Astrocyte of the cerebellum (primary cell): ENCODE data around the gene TOMM6.

ENCODE experiments used
- DNase-seq: peaks from one replicate; pipeline ENCODE4 v3.0.0-alpha.2; 2011; ENCODE audit warnings: low read depth
- H3K4me3 ChIP-seq: 2 replicates; pipeline ENCODE4 v1.5.1; 2011; ENCODE audit warnings: mild to moderate bottlenecking, low read depth, low read length, moderate library complexity
- in situ Hi-C: cut with HindIII; loops from 2 replicates; pipeline ENCODE4 v1.10.0; 2017; ENCODE audit warnings: low sequenced_read_pairs
- TF ChIP-seq, protein P1 (sequence below): IDR thresholded peaks from 2 replicates; pipeline ENCODE4 v1.5.1; 2012; ENCODE audit warnings: low read length, low read depth, moderate library complexity, mild to moderate bottlenecking; ENCODE audit errors: missing control alignments

Gene TOMM6

DNA sequence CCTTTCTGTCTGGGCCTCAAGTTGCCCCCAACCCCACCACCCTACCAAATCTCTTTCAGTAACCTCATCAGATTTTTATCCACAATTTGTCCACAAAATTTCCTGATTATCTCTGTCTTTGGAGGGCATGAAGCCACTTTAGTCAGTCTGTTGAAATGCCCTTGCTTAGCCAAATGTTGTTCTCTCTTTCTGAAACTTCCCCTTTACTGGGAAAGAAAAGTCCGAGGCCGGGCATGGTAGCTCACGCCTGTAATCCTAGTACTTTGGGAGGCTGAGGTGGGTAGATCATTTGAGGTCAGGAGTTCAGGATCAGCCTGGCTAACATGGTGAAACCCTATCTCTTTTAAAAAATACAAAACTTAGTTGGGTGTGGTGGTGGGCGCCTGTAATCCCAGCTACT is 33.8 kb downstream of the TOMM6 start:
- TF ChIP-seq, protein P1, sequence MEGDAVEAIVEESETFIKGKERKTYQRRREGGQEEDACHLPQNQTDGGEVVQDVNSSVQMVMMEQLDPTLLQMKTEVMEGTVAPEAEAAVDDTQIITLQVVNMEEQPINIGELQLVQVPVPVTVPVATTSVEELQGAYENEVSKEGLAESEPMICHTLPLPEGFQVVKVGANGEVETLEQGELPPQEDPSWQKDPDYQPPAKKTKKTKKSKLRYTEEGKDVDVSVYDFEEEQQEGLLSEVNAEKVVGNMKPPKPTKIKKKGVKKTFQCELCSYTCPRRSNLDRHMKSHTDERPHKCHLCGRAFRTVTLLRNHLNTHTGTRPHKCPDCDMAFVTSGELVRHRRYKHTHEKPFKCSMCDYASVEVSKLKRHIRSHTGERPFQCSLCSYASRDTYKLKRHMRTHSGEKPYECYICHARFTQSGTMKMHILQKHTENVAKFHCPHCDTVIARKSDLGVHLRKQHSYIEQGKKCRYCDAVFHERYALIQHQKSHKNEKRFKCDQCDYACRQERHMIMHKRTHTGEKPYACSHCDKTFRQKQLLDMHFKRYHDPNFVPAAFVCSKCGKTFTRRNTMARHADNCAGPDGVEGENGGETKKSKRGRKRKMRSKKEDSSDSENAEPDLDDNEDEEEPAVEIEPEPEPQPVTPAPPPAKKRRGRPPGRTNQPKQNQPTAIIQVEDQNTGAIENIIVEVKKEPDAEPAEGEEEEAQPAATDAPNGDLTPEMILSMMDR = no peak
- no peak for DNase-seq
- in situ Hi-C loops = no loop called here
- no peak overlapping the region for H3K4me3 ChIP-seq

DNA sequence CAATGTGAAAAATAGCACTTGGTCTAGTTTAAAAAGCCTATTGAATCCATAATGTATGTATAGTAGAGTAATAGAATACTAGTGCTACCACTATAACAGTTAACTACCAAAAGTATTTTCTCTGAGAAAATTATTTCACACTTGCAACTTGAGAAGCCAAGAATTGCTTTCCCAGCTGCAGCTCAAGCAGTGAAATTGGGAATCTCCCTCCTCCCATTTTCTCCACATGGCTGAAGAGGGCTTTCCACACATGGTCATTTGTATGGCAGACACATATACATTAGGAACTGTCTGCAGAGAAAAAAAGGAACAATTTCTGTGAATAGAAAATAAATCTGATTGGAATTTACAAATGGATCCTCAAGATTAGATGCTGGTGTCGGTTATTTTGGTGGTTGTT is 34.5 kb downstream of the TOMM6 start:
- TF ChIP-seq, protein P1 = no peak
- no peak overlapping the region for H3K4me3 ChIP-seq
- in situ Hi-C loops = no loop called here
- DNase-seq = no peak

DNA sequence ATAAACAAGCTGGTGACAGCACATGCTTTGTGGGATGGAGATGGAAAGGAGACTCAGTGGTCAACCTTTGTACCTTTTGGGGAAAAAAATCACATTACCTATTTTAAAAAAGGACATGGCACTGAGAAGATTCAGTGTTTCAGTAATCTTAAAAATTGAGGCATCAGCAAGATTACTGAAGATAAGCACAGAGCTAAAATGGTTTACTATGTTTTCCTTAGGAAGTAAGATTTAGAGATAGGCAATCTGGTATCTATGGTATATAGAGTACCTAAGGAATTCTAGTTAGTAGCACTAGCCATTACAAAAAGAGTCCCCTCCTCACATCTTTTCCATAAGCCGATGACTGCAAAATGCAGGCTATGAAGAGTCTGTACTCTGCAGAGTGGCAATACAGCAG is 35.7 kb downstream of the TOMM6 start:
- in situ Hi-C loops = no loop called here
- no peak overlapping the region for H3K4me3 ChIP-seq
- no peak for DNase-seq
- TF ChIP-seq, protein P1 = no peak

DNA sequence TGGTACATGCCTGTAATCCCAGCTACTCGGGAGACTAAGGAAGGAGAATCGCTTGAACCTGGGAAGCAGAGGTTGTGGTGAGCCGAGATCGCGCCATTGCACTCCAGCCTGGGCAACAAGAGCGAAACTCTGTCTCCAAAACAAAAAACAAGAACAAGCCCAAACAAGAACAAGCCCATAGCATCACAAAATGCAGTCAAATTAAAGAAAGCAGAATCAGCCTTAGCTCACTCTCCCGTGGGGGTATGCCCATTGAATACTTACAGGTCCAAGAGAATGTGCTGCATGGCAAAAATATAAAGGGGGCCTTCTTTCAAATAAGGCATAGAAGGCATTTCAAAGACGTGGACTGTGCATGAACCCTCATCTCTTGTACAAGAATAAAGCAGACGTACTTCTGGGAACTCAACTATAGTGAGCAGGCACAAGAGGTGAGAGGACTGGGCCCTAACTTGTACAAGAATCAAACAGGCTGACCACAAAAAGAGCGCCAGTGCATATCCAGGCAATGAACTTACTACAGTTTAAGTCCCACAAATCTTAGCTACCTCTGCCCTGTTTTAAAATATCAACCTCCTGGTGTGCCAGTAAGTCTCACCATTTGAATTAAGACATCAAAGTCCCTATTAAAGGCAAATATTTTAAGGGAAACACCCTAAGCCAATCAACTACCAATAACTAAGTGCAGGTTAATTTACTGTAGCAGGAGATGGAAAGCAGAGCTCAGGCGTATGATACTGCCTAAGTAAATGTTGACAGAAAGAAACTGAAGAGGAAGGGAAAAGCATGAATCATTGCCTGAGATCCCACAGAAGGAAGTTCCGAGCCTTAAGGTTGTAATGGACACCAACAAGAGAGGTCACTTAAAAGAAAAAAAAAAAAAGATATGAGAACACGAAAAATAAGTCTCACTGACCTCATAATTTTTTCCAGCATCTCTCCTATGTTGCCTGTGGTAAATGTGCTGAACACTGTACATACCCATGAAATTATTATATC is 37.4 kb downstream of the TOMM6 start:
- in situ Hi-C loops = no loop called here
- TF ChIP-seq, protein P1 = no peak
- no peak for DNase-seq
- no peak overlapping the region for H3K4me3 ChIP-seq

DNA sequence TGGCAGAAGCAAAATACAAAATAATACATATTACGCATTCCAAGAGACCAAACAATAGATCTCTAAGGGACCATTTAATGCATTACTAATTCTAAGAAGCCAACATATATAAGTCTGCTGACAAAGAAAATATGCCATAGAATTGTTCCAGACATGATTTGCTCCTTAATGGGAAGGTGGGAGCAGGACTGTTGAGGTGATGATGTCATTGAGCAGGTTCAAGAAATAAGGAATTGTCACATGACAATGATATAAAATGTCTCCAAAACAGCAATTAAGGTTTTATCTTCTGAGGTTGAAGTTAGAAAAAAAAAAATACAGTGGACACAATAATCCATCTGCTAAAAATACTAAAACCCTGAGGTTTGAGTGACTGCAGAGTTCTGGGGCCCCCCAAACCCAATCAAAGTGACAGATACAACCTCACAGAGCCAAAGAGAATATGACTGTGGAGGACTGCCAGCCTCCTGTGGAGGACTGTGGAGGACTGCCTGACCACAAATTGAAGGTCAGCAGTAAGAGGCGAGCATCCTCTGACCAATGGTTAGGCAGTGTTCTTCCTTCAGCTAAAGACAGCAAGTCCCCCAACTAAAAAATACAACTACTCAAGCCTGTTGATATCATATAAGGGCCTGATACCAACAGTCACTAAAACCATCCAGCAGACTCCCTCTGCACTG is 39.0 kb downstream of the TOMM6 start:
- no peak for DNase-seq
- H3K4me3 ChIP-seq = no peak overlapping the region
- TF ChIP-seq, protein P1 = no peak
- in situ Hi-C loops = no loop called here

DNA sequence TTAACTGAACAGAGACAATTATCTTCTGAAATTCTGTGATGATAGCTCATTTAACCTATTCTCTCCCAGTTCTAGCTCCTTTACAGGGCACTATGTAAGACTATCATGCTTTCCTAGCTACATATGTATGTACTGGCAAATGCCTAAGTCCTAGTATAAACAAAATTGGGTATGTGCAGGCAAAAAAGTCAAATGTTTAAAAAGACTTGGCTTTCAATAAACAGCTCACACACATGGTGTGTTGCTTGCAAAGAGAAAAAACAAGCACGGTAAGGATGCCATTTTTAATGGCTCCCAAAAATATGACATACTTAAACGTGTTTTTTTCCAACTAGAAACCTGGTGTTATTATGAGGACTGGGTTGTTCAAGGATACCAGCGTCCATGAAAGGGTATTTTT is 44.8 kb downstream of the TOMM6 start:
- no peak overlapping the region for H3K4me3 ChIP-seq
- TF ChIP-seq, protein P1 = no peak
- in situ Hi-C loops = no loop called here
- no peak for DNase-seq
